Activated T-cell treated with anti-CD3 and anti-CD28 coated beads, Interleukin-2, amount 50 U/mL, for 24 hours (primary cell): ENCODE results near the gene MCAM.
A peak's percentile ranks its signal among the peaks of the same experiment; 100 is the strongest.

Source experiments
- DNase-seq: peaks from one replicate; pipeline ENCODE4 v3.0.0-alpha.2; 2020
- H3K27ac Mint-ChIP-seq: 2 replicates; pipeline ENCODE4 v1.8.0; 2020; ENCODE audit warnings: mild to moderate bottlenecking, mixed read lengths
- H3K27me3 Mint-ChIP-seq: 2 replicates; pipeline ENCODE4 v1.8.0; 2020; ENCODE audit warnings: mixed read lengths
- H3K36me3 Mint-ChIP-seq: 2 replicates; pipeline ENCODE4 v1.8.0; 2020; ENCODE audit warnings: low read depth, mixed read lengths
- H3K4me1 Mint-ChIP-seq: 2 replicates; pipeline ENCODE4 v1.8.0; 2020; ENCODE audit warnings: low read depth, mixed read lengths
- H3K4me3 Mint-ChIP-seq: 2 replicates; pipeline ENCODE4 v1.8.0; 2020; ENCODE audit warnings: mild to moderate bottlenecking, moderate library complexity, mixed read lengths
- H3K9me3 Mint-ChIP-seq: 2 replicates; pipeline ENCODE4 v1.8.0; 2020; ENCODE audit warnings: mixed read lengths

MCAM gene

DNA sequence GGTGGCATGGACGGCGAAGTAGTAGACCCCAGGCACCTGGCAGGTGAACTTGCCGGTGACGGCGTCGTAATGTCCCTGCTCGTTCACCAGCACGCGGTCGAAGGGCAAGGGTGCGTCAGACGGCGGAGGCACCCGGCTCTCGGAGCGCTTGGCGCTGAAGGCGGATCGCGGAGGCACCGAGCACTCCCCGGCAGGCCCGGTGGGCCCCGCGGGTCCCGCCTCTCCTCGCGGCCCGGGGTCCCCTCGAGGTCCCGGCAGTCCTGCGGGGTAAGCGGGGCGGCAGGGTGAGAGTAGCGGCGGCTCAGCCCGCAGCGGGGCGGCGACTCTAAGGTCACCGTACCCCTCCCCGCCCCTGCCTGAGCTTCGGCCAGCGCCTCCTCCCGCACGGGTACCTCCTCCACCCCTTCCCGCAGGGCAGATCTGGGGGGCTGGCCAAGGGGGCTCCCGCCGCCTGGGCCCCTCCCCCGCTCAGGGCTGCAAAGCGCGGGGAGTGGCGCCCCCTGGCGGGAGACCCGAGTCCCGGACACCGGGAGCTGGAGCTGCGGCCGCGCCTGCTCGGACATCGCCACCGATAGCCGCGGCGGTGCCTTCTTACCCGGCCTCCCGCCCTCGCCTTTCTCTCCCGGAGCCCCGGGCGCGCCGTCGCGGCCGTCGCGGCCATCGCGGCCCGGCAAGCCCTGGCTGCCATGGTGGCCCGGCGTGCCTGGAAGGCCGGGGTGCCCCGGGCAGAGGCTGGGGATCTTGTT, 22.8 kb upstream of the MCAM start:
- DNase-seq: no peak
- Mint-ChIP-seq H3K9me3 (no peaks in the 10 kb centered on the region), H3K4me1 (peaks cover 44% of the 10 kb centered on the region), H3K27me3 (peaks cover 46% of the 10 kb centered on the region), H3K36me3 (peaks cover 28% of the 10 kb centered on the region), H3K4me3 (peak overlapping the region; percentile 27), H3K27ac (no peak overlapping the region)

DNA sequence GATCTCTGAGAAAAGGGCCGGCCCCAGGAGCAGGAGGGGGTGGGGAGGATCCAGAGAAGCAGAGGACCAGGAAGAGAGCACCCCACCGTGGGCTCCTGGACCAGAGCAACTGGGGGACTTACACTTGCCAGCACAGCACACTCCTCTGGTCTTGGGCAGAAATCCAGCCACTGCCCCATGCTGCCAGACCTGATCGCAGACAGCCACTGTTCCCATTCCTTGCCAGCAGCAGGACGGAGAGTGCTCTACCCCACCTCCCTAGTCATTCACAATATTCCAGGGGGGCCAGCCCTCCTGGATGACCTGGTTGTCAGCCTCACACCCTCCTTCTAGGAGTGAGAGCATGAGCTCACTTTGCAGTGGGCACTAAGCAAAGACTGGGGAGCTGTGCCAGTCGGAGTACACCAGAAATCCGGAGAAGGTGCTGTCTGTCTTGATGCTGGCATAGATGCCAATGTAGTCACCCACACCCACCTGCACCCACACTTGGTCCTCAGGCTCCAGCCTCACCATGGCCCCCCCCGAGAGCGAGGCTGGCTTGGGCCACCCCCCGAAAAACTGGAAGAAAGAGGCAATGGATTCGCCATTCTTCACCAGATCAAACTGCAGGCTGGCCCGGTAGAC, 22.1 kb upstream of the MCAM start:
- H3K27ac Mint-ChIP-seq: peak overlapping the region; percentile 44
- peaks cover 44% of the 10 kb centered on the region for H3K4me1 Mint-ChIP-seq
- peak overlapping the region; percentile 27 for H3K4me3 Mint-ChIP-seq
- H3K36me3 Mint-ChIP-seq: peaks cover 30% of the 10 kb centered on the region
- DNase-seq: no peak
- H3K9me3 Mint-ChIP-seq: no peaks in the 10 kb centered on the region
- H3K27me3 Mint-ChIP-seq: peaks cover 40% of the 10 kb centered on the region

DNA sequence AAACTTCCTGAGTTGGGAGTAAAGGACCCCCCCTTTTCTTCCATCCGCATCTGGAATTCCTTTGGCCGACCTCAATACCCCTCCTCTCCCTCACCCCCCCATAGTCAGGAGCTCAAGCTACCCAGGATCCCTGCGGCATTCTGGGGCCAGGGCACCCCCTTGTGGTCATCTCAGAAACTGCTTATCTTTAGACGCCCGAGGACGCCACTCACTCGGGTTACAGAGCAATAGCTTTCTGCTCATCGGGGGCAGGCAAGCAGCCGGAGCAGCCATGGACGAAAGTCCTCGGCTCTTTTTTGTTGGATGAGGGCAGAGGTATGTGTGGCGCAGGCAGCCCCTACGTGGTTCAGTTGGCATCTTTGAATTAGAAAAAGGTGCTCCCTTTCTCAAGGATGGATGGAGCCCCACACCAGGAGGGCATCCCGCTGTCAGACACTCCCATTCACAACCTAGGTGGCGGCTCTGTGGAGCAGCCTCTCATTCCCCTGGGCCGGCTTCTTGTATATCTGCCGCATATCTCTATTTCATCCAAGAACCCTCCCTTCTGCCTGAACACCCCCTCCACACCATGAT, 21.5 kb upstream of the MCAM start:
- Mint-ChIP-seq H3K36me3 (peaks cover 30% of the 10 kb centered on the region), H3K9me3 (no peaks in the 10 kb centered on the region), H3K4me3 (peak overlapping the region; percentile 15), H3K27me3 (peaks cover 37% of the 10 kb centered on the region), H3K27ac (no peak overlapping the region), H3K4me1 (peaks cover 48% of the 10 kb centered on the region)
- peak; percentile 78 for DNase-seq

DNA sequence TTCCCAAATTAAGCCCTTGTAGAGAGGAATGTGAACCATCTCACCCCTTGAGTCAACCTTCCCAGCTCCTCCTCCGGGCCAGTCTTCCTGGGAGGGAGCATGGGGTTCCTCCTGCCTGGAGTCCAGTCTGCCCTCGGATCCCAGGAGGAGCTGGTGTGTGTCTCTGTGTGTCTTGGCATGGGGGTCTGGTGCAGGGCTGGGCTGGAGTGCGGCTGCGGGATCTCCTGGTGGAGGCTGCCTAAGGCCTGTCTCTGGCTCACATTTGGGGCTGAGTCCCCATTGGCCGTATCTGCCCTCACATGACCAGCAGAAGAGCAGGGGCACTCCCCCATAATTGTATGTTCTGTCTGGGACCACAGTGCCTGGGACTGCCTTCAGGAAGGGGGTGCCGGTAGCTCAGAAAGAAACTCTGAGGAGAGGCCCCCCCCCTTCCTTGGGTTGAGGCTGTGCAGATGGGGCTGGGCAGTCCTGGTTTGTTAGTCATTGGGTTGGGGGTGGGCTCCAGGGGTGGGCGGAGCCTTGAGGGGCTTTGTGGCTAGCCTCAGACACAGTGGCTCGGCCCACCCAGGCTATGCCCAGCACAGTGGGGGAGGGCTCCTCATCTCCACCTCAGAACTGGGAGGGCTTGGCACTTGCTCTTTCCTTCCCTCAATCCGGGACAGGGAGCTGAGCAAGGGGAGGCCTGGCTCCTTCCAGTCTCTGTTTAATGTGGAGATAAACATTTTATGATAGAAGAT, 20.8 kb upstream of the MCAM start:
- Mint-ChIP-seq H3K4me1 (peaks cover 48% of the 10 kb centered on the region), H3K27me3 (peaks cover 30% of the 10 kb centered on the region), H3K4me3 (no peak overlapping the region), H3K9me3 (no peaks in the 10 kb centered on the region), H3K27ac (no peak overlapping the region), H3K36me3 (peaks cover 30% of the 10 kb centered on the region)
- no peak for DNase-seq

DNA sequence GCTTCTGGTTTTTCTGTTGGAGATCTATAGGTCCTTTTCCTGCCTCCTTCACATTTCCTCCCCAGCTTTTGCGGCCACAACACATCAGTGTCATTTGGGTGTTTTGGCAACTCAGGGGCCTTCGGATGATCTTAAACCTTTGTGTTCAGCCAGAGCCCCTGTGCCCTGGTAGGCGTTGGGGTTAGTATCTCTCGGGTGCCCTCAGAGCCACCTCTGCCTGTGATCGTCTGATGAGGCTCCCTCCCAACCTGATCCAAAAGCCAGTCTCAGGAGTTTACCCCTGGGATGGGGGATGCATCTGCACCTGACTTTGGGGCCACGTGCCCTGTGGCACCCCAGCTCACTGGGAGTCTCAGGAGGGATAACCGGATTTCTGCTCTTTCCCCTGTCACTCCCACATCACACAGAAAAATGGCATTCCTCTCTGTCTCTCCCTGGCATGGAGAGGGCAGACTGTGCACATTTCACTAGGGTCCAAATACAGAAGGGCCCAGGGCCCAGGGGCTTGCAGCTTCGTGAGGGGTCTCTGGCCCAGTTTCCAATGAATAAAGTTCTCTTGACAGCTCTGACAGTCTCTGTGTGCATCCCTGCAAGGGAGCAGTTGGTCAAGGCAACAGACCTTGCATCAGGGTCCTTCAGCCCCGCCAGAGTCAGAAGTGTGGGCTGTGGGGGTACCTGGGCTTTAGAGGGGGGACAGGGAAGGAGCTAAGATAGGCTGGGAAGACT, 20.0 kb upstream of the MCAM start:
- Mint-ChIP-seq H3K27me3 (peaks cover 26% of the 10 kb centered on the region), H3K4me3 (peak overlapping the region; percentile 99), H3K36me3 (peaks cover 30% of the 10 kb centered on the region), H3K27ac (no peak overlapping the region), H3K9me3 (no peaks in the 10 kb centered on the region), H3K4me1 (peaks cover 48% of the 10 kb centered on the region)
- DNase-seq: no peak

DNA sequence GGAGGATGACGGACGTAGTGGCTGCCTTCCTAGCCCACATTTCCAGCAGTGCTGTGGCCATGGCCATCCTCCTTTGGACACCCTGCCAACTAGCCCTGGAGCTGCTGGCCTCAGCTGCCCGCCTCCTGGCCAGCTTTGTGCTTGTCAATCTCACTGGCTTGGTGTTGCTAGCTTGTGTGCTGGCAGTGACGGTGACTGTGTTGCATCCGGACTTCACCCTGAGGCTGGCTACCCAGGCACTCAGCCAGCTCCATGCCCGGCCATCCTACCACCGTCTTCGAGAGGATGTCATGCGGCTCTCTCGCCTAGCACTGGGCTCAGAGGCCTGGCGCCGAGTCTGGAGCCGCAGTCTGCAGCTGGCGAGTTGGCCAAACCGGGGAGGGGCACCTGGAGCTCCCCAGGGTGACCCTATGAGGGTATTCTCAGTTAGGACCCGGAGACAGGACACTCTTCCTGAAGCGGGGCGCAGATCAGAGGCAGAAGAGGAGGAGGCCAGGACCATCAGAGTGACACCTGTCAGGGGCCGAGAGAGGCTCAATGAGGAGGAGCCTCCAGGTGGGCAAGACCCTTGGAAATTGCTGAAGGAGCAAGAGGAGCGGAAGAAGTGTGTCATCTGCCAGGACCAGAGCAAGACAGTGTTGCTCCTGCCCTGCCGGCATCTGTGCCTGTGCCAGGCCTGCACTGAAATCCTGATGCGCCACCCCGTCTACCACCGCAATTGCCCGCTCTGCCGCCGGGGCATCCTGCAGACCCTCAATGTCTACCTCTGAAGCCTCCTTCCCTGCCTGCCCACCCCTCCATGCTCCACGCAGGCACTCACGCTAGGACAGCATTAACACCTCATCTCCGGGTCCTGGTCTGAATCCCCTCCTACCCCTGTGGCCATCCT, 19.0 kb upstream of the MCAM start:
- H3K9me3 Mint-ChIP-seq: no peaks in the 10 kb centered on the region
- H3K4me3 Mint-ChIP-seq: peak overlapping the region; percentile 99
- peaks cover 17% of the 10 kb centered on the region for H3K27me3 Mint-ChIP-seq
- H3K36me3 Mint-ChIP-seq: peaks cover 30% of the 10 kb centered on the region
- peak overlapping the region; percentile 99 for H3K27ac Mint-ChIP-seq
- no peak for DNase-seq
- peaks cover 44% of the 10 kb centered on the region for H3K4me1 Mint-ChIP-seq

DNA sequence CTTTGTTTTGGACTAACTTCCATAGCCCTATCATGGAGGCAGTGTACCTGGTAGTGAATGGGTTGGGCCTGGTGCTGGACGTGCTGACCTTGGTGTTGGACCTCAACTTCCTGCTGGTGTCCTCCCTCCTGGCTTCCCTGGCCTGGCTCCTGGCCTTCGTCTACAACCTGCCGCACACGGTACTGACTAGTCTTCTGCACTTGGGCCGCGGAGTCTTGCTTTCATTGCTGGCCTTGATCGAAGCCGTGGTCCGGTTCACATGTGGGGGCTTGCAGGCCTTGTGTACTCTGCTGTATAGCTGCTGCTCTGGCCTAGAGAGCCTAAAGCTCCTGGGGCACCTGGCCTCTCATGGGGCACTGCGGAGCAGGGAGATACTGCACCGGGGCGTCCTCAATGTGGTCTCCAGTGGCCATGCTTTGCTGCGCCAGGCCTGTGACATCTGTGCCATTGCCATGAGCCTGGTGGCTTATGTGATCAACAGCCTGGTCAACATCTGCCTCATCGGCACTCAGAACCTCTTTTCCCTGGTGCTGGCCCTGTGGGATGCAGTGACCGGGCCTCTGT, 18.2 kb upstream of the MCAM start:
- no peak for DNase-seq
- Mint-ChIP-seq H3K9me3 (no peaks in the 10 kb centered on the region), H3K4me1 (peaks cover 42% of the 10 kb centered on the region), H3K27me3 (peaks cover 14% of the 10 kb centered on the region), H3K27ac (peak overlapping the region; percentile 99), H3K36me3 (peaks cover 30% of the 10 kb centered on the region), H3K4me3 (peak overlapping the region; percentile 99)

DNA sequence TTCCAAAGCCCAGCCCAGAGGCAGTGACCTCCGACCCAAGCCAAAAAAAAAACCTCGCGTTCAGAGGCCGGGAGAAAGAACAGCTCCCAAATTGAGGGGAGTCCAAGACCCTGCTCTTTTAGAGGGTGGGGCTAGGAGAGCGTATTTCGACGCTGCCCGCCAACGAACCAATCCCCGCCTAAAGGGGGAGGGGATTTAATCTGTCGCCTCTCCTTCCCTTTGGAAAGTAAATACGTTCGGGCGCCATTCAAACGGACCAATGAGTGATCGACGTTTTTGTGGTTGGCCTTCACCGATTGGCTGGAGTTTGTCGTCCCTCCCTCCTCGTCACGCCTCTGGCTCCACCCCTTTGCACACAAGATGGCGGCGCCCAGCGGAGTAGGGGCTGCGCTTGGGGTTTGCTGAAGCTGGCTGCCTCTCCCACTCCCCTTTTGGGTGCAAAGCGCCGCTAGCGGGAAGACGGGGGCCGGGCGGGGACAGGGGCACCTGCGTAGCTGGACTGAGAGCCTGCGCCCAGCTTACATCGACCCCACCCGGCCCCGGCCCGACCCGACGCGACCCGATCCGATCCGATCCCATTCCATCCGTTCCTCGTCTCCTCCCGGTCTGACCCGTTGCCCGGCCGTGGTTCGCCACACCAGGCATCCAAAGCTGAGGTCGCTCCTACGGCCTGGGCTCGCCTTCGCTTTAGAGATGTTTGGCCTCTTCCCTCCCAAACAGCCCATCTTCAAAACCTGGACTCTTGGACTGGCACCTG, 17.4 kb upstream of the MCAM start, which contains the start of gene RNF26:
Gene RNF26, plus strand, starts transcription at position 354 of the 757 bp plus-strand sequence. CDS start 596 bp downstream, outside the sequence.
- peaks cover 12% of the 10 kb centered on the region for H3K27me3 Mint-ChIP-seq
- peaks cover 30% of the 10 kb centered on the region for H3K36me3 Mint-ChIP-seq
- peak within 1 kb of the TSS; percentile 99 for H3K27ac Mint-ChIP-seq
- H3K4me3 Mint-ChIP-seq: peak within 1 kb of the TSS; percentile 99
- H3K4me1 Mint-ChIP-seq: peaks cover 41% of the 10 kb centered on the region
- H3K9me3 Mint-ChIP-seq: no peaks in the 10 kb centered on the region
- peak; percentile 94 for DNase-seq

DNA sequence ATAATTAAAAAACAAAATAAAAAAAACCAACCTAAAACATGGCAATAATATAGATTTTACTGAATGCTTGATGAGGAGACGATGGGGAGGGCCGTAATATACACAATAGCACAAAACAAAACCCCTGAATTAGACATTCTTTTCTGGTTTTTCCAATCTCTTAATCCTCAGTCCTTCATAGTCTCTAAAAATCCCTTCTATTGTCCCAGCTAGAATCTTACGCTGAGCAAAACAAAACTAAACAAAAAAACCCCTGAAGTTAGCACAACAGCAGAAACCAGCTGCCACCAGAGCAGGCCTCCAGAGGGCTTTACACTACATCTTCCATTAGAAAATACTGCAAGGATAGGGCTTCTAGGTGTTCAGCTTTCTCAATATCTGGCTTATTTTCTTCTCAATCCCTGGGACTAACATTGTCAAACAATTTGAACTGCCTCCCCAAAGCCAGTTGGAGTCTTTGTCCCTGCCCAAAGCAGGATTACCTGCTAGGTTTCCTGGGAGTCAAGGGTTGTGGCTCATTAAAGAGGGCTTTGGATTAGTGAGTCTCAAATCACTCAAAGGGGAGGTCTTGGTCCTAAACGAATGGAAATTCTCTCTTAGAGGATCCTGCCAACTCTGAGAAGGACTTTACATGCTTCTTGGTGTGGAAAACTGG, 15.3 kb upstream of the MCAM start:
- Mint-ChIP-seq H3K27ac (no peak overlapping the region), H3K4me3 (no peak overlapping the region), H3K36me3 (peaks cover 24% of the 10 kb centered on the region), H3K4me1 (peaks cover 26% of the 10 kb centered on the region), H3K27me3 (no peaks in the 10 kb centered on the region), H3K9me3 (no peaks in the 10 kb centered on the region)
- no peak for DNase-seq

DNA sequence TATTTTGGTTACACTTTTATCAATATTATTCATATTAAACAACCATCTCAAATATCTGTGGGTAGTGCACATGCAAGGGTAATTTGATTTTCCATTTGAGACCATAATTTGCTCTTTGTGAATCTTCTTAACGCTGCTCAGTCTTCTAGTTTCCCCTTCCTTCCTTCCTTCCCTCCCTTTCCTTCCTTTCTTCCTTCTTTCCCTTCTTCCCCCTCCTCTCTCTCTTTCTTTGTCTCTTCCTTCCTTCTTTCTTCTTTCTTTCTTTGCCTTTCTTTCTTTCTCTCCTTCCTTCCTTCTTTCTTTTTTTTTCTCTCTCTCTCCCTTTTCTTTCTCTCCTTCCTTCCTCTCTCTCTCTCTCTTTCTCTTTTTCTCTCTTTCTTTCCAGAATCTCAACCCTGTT, 13.3 kb upstream of the MCAM start:
- no peaks in the 10 kb centered on the region for H3K27me3 Mint-ChIP-seq
- DNase-seq: no peak
- no peaks in the 10 kb centered on the region for H3K9me3 Mint-ChIP-seq
- peaks cover 9% of the 10 kb centered on the region for H3K4me1 Mint-ChIP-seq
- no peak overlapping the region for H3K4me3 Mint-ChIP-seq
- peaks cover 7% of the 10 kb centered on the region for H3K36me3 Mint-ChIP-seq
- H3K27ac Mint-ChIP-seq: no peak overlapping the region

DNA sequence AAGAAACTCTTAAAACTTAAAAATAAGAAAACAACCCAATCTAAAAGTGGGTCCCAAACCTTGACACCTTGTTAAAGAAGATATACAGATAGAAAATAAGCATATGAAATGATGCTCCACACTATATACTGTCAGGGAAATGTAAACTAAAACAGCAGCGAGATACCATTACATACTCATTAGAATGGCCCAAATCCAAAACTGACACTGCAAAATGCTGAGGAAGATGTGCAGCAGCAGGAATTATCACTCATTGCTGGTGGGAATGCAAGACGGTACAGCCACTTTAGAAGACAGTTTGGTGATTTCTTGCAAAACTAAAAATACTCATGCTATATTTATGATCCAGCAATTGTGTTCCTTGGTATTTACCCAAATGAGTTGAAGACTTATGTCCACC, 12.4 kb upstream of the MCAM start:
- Mint-ChIP-seq H3K36me3 (no peaks in the 10 kb centered on the region), H3K9me3 (no peaks in the 10 kb centered on the region), H3K4me3 (no peak overlapping the region), H3K27ac (no peak overlapping the region), H3K27me3 (no peaks in the 10 kb centered on the region), H3K4me1 (peaks cover 4% of the 10 kb centered on the region)
- DNase-seq: no peak

DNA sequence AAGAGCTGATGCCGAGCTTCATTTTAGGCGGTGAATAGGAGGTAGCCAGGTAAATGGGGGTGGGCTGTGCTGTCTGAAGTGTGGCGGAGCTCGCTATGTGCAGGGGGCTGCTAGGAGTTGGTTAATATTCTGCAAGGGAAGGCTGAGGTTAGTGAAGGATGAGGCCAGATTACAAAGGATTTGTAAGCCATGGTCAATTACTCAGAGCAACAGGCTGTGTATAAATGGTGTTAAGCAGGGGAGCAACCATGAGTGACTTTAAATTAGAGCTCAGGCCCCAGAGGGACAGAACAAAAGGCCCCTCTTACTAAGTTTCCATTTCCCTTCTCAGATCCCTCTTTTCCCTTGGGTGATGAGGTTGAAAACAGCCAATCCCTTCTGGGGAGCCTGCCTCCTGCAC, 7.3 kb upstream of the MCAM start:
- peaks cover 9% of the 10 kb centered on the region for H3K27me3 Mint-ChIP-seq
- H3K9me3 Mint-ChIP-seq: no peaks in the 10 kb centered on the region
- H3K27ac Mint-ChIP-seq: no peak overlapping the region

More for the DNA sequence above, 7.3 kb upstream of the MCAM start:
- no peak for DNase-seq
- H3K4me1 Mint-ChIP-seq: peaks cover 20% of the 10 kb centered on the region
- H3K4me3 Mint-ChIP-seq: no peak overlapping the region
- no peaks in the 10 kb centered on the region for H3K36me3 Mint-ChIP-seq
